K562 (cell line): ENCODE measurements around the gene TMEM86A. TPM values are rescaled to one million over a fixed set of nuclear protein-coding genes. Genes with fewer than 3 reads are reported as not detected.

Experiments
- ATAC-seq: fragments of 200-7000 bp; cut with Tn5 transposase; 3 replicates; pipeline ENCODE4 v1.9.1; 2020; ENCODE audit warnings: moderate library complexity
- BruUV-seq: library from RNA; stranded (reverse); fragments of 400-500 nt; replicated peaks from 2 replicates; lab custom pipeline; 2021; lab: Mats Ljungman, UMichigan
- CTCF ChIA-PET: fragments of 300-600 bp; formaldehyde crosslinking; extraction: SDS; loops from one replicate; lab custom pipeline; 2021; ENCODE audit warnings: low intra/inter-chr PET ratio; lab: Yijun Ruan, JAX
- POLR2A ChIA-PET: fragments of 300-600, 350-650 bp; sonication (Branson Sonifier 250); formaldehyde crosslinking; extraction: SDS; loops from one replicate; lab custom pipeline; 2021; ENCODE audit warnings: antibody characterized with exemption, inconsistent platforms; lab: Yijun Ruan, JAX
- DNase-seq, 4 experiments: peaks; one replicate each; pipeline versions ENCODE4 v3.0.0 to v3.0.0-alpha.2; 2011 to 2018; ENCODE audit warnings: low spot score in 3 of 4, mixed read lengths in 3 of 4; ENCODE audit errors: extremely low read depth in 1 of 4
- FAIRE-seq: peaks from 2 replicates; lab custom pipeline; 2011; peaks lifted over from hg19 to GRCh38; lab: Jason Lieb, UNC
- H2AFZ ChIP-seq: 2 replicates; pipeline ENCODE4 v1.6.0; 2011; ENCODE audit warnings: low read depth, low read length, control low read depth, inconsistent platforms
- H3K27ac ChIP-seq: fragments of 200-600 bp; 3 replicates; pipeline ENCODE4 v1.8.0; 2011; ENCODE audit warnings: low read depth, mild to moderate bottlenecking, control low read depth, inconsistent platforms, low read length, moderate library complexity, mixed read lengths; ENCODE audit errors: extremely low read depth
- H3K27me3 ChIP-seq, 2 experiments: fragments of 300-600 bp in 1 of 2; 2 replicates in 1 of 2; 3 replicates in 1 of 2; pipeline versions ENCODE4 v1.6.0 to v1.8.0; 2011; ENCODE audit warnings: inconsistent platforms in 2 of 2, low read length in 2 of 2, mild to moderate bottlenecking in 1 of 2, mixed read lengths in 1 of 2, moderate library complexity in 1 of 2; ENCODE audit not compliant: control insufficient read depth in 2 of 2, insufficient read depth in 2 of 2
- H3K36me3 ChIP-seq: fragments of 300-600 bp; 3 replicates; pipeline ENCODE4 v1.8.0; 2011; ENCODE audit warnings: mild to moderate bottlenecking, low read length, inconsistent platforms; ENCODE audit not compliant: control insufficient read depth, insufficient read depth
- H3K4me1 ChIP-seq, 2 experiments: fragments of 200-600 bp in 1 of 2; replicated peaks in 1 of 2; 2 replicates in 1 of 2; 3 replicates in 1 of 2; pipeline versions ENCODE4 v1.5.1 to v1.8.0; 2011; ENCODE audit warnings: inconsistent platforms in 2 of 2, low read length in 2 of 2, mild to moderate bottlenecking in 1 of 2, mixed read lengths in 1 of 2, moderate library complexity in 1 of 2; ENCODE audit not compliant: control insufficient read depth in 2 of 2, insufficient read depth in 2 of 2
- H3K4me2 ChIP-seq: 2 replicates; pipeline ENCODE4 v1.6.1; 2011; ENCODE audit warnings: low read length, control low read depth, inconsistent platforms, mixed read lengths; ENCODE audit not compliant: insufficient read depth
- H3K4me3 ChIP-seq: fragments of 200-600 bp; sonication (generic), shearing (Covaris generic); 2 replicates; pipeline ENCODE4 v1.5.1; 2016; ENCODE audit warnings: control low read depth, inconsistent platforms
- H3K79me2 ChIP-seq: fragments of 200-600 bp; 3 replicates; pipeline ENCODE4 v1.8.0; 2011; ENCODE audit warnings: low read length, inconsistent platforms; ENCODE audit not compliant: control insufficient read depth, insufficient read depth
- H3K9ac ChIP-seq, 2 experiments: 2 replicates each; pipeline versions ENCODE4 v1.6.0 to v1.6.1; 2011; ENCODE audit warnings: low read depth in 2 of 2, low read length in 2 of 2, control low read depth in 1 of 2, inconsistent platforms in 1 of 2, mild to moderate bottlenecking in 1 of 2, mixed read lengths in 1 of 2; ENCODE audit not compliant: insufficient read depth in 1 of 2
- H3K9me1 ChIP-seq: one replicate; pipeline ENCODE4 v1.6.0; 2011; ENCODE audit warnings: inconsistent platforms, mild to moderate bottlenecking, low read length, moderate library complexity; ENCODE audit not compliant: control insufficient read depth, insufficient read depth
- H3K9me3 ChIP-seq: replicated peaks from 2 replicates; pipeline ENCODE4 v1.5.1; 2011; ENCODE audit warnings: low read depth, low read length, inconsistent platforms; ENCODE audit not compliant: control insufficient read depth, insufficient read depth
- H4K20me1 ChIP-seq: replicated peaks from 2 replicates; pipeline ENCODE4 v1.6.1; 2011; ENCODE audit warnings: low read length, inconsistent platforms, mixed read lengths; ENCODE audit not compliant: control insufficient read depth, insufficient read depth
- FOXK2 ChIP-seq, 2 experiments: fragments of 450-650 bp; IDR thresholded peaks in 1 of 2; conservative IDR thresholded peaks in 1 of 2; 2 replicates each; pipeline ENCODE4 v1.6.1; 2016; ENCODE audit warnings: low read depth in 2 of 2, mild to moderate bottlenecking in 1 of 2
- HMG20B ChIP-seq: fragments of 250-450 bp; sonication (Bioruptor Pico); IDR thresholded peaks from 2 replicates; pipeline ENCODE4 v1.5.0; 2021; ENCODE audit warnings: mild to moderate bottlenecking
- KAT2B ChIP-seq: IDR thresholded peaks from one replicate; pipeline ENCODE4 v1.6.1; 2012; ENCODE audit warnings: low read depth, mild to moderate bottlenecking, control low read depth, inconsistent platforms, low read length, moderate library complexity
- SAP30 ChIP-seq: fragments of 200-600 bp; sonication (generic); IDR thresholded peaks from 2 replicates; pipeline ENCODE4 v1.6.1; 2012; ENCODE audit warnings: borderline replicate concordance, low read depth, mild to moderate bottlenecking, moderate library complexity, low read length, control low read depth, inconsistent platforms; ENCODE audit not compliant: insufficient read depth, poor library complexity, severe bottlenecking
- SREBF2 ChIP-seq: sonication (generic); formaldehyde crosslinking; IDR thresholded peaks from 2 replicates; pipeline ENCODE4 v1.4.0; 2020; ENCODE audit warnings: mild to moderate bottlenecking, missing genetic modification reagents
- WGBS: fragments of 100-300 bp; shearing (Covaris generic); methylation state at CpG from one replicate; pipeline ENCODE4 v1.1.6; 2016; ENCODE audit warnings: low coverage, mixed read lengths; ENCODE audit not compliant: insufficient coverage; ENCODE audit errors: missing lambda C conversion rate; 5-methylcytosine and 5-hydroxymethylcytosine counted together
- in situ Hi-C: fragments of 300-500 bp; cut with MboI; formaldehyde crosslinking; loops from 4 replicates; pipeline ENCODE4 v1.15.0; 2018; ENCODE audit warnings: inconsistent platforms, mixed read lengths
- intact Hi-C: fragments of 100-400 bp; cut with micrococcal nuclease; formaldehyde crosslinking; loops from 2 replicates; pipeline ENCODE4 v1.14.2; 2022
- polyA plus RNA-seq, 8 experiments: library from polyadenylated mRNA; depleted of rRNA in 4 of 8; stranded (reverse) in 5 of 8; unstranded in 3 of 8; fragments of >200 nt; fragmentation: Nextera tagmentation in 2 of 8; fragmentation: Illumina TruSeq in 1 of 8; extraction: Ambion mirVana in 2 of 8; extraction: Trizol in 1 of 8; gene quantifications; 2 replicates each; pipeline versions ENCODE4 v1.2.1 to v1.2.3, GENCODE V29; 2011 to 2014; ENCODE audit warnings: inconsistent platforms in 1 of 8, missing spikeins in 1 of 8
- total RNA-seq, 7 experiments: library from RNA; depleted of rRNA in 6 of 7; stranded (reverse); fragments of >200 nt in 6 of 7; fragmentation: Illumina TruSeq in 2 of 7; extraction: Trizol in 2 of 7; gene quantifications; 2 replicates each; pipeline versions ENCODE4 v1.2.1 to v1.2.3, GENCODE V29; 2011 to 2021; ENCODE audit warnings: low replicate concordance in 1 of 7
- TF ChIP-seq, protein P1 (sequence below): fragments of 200-400 bp; formaldehyde crosslinking; IDR thresholded peaks from 2 replicates; pipeline ENCODE4 v1.6.1; 2017; ENCODE audit warnings: mild to moderate bottlenecking, low read depth, low read length, moderate library complexity
- TF ChIP-seq, protein P2 (sequence below): fragments of 200-800 bp; sonication (Bioruptor generic); IDR thresholded peaks from 2 replicates; pipeline ENCODE4 v1.6.1; 2017; ENCODE audit warnings: missing genetic modification characterization, missing compliant biosample characterization
- TF ChIP-seq, protein P3 (sequence below): fragments of 450-650 bp; IDR thresholded peaks from 2 replicates; pipeline ENCODE4 v1.6.1; 2017; ENCODE audit warnings: antibody characterized with exemption

The TMEM86A gene
- total and polyA plus RNA-seq, 9 of the 15 experiments (the other 6 are each of a cell fraction or from before 2014, with no cell fraction given) = 0.22 to 1.3 (median 0.40) TPM; not detected in 2

DNA sequence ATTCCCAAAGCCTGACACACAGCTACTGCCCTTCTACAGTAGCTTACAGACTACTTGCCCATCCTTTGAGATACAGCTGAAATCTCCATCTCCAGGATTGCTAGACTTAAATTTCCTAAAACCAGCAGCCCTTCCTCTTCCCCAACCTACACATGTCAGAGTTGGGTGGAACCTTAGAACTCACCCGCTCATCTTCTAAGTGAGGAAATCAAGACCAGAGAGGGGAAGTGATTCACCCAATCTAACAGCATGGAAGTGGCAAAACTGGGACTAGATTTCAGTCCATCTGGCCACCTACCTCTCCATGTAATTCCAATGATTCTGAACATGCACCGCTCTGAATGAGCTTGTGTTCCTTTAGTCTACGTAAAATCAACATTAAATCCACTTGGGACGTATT lies 1.0 kb upstream of the TMEM86A start (continued):
- TF ChIP-seq, protein P1, sequence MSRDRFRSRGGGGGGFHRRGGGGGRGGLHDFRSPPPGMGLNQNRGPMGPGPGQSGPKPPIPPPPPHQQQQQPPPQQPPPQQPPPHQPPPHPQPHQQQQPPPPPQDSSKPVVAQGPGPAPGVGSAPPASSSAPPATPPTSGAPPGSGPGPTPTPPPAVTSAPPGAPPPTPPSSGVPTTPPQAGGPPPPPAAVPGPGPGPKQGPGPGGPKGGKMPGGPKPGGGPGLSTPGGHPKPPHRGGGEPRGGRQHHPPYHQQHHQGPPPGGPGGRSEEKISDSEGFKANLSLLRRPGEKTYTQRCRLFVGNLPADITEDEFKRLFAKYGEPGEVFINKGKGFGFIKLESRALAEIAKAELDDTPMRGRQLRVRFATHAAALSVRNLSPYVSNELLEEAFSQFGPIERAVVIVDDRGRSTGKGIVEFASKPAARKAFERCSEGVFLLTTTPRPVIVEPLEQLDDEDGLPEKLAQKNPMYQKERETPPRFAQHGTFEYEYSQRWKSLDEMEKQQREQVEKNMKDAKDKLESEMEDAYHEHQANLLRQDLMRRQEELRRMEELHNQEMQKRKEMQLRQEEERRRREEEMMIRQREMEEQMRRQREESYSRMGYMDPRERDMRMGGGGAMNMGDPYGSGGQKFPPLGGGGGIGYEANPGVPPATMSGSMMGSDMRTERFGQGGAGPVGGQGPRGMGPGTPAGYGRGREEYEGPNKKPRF = no peak
- TF ChIP-seq, protein P2, sequence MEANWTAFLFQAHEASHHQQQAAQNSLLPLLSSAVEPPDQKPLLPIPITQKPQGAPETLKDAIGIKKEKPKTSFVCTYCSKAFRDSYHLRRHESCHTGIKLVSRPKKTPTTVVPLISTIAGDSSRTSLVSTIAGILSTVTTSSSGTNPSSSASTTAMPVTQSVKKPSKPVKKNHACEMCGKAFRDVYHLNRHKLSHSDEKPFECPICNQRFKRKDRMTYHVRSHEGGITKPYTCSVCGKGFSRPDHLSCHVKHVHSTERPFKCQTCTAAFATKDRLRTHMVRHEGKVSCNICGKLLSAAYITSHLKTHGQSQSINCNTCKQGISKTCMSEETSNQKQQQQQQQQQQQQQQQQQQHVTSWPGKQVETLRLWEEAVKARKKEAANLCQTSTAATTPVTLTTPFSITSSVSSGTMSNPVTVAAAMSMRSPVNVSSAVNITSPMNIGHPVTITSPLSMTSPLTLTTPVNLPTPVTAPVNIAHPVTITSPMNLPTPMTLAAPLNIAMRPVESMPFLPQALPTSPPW = no peak
- TF ChIP-seq SREBF2 (CRISPR knock-in tag) = no peak

DNA sequence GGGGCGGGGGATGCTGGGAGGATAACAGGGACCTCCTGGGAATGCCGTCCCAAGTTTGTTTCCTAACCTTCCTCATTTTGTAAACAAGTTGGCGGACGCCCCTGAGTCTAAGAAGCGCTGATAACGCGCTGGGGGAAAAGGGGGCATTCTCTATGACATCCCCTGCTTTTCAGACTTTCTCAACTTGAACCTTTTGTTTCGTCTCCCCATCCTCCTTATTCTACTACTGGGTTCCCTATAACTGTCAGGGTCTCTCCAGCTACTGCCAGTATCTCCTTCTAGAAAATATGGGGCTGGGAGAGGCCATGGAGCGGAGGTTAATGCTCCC lies 654 bp downstream of the TMEM86A start:
- DNase-seq (no peak), FAIRE-seq (no peak), ATAC-seq (no peak)
- Histone ChIP-seq H4K20me1 (no peaks in the 10 kb centered on the region; the same call in 1 of the 2 replicates), H3K4me3 (peak overlapping the region; percentile 63), H3K4me1 (peaks cover 9 to 15% of the 10 kb centered on the region in 2 experiments; a peak in 4 of 5 replicates), H3K27ac (no peak overlapping the region), H3K4me2 (peak overlapping the region; percentile 64), H3K9ac (peak overlapping the region; percentile 26 to 88; a peak in 3 of 4 replicates), H3K9me1 (no peaks in the 10 kb centered on the region), H3K36me3 (no peaks in the 10 kb centered on the region), H3K79me2 (no peaks in the 10 kb centered on the region), H3K9me3 (no peaks in the 10 kb centered on the region), H3K27me3 (peaks cover 0 to 15% of the 10 kb centered on the region in 2 experiments; a peak in 2 of 5 replicates), H2AFZ (peak overlapping the region; percentile 79)
- in situ Hi-C loops = no loop called here
- POLR2A ChIA-PET = interaction anchor here (0.5 kb wide), 1 partner anchor 9 kb away, joined by 3 read pairs; no protein-coding TSS in a partner anchor
- no TSS peak for BruUV-seq
- CTCF ChIA-PET = no interaction called here
- intact Hi-C loops = no loop called here
- WGBS = 7% methylated on average over 8 of the region's 9 CpGs
- TF ChIP-seq HMG20B (no peak), FOXK2 (conservative IDR thresholded peaks at IDR 0.05 in 1 of 2, IDR thresholded peaks at IDR 0.05 in 1 of 2; ENCODE audit: low read depth in 2 of 2) (peak; percentile 49 to 50), KAT2B (no peak), SAP30 (peak; percentile 48)
- TF ChIP-seq, protein P3, sequence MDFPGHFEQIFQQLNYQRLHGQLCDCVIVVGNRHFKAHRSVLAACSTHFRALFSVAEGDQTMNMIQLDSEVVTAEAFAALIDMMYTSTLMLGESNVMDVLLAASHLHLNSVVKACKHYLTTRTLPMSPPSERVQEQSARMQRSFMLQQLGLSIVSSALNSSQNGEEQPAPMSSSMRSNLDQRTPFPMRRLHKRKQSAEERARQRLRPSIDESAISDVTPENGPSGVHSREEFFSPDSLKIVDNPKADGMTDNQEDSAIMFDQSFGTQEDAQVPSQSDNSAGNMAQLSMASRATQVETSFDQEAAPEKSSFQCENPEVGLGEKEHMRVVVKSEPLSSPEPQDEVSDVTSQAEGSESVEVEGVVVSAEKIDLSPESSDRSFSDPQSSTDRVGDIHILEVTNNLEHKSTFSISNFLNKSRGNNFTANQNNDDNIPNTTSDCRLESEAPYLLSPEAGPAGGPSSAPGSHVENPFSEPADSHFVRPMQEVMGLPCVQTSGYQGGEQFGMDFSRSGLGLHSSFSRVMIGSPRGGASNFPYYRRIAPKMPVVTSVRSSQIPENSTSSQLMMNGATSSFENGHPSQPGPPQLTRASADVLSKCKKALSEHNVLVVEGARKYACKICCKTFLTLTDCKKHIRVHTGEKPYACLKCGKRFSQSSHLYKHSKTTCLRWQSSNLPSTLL = 0 out of 2 replicates have a peak, but pooled peaks have one; percentile 75
